Gastrocnemius medialis (tissue), 4 donors: ENCODE measurements around the gene ADGRL3. TPM values are rescaled to one million over a fixed set of nuclear protein-coding genes. Genes with fewer than 3 reads are reported as not detected.

ENCODE experiments used
- ATAC-seq, 2 donors: fragments of 150-250 bp; one replicate each; pipeline ENCODE4 v1.9.1; 2016
- DNase-seq, 2 donors: peaks; one replicate each; pipeline ENCODE4 v3.0.0-alpha.2; 2019
- H3K27ac ChIP-seq, 4 donors: fragments of 200-600 bp; sonication (generic); 1 replicate in 1 of 4; 2 replicates in 3 of 4; pipeline ENCODE4 v1.5.1; 2016 to 2018; ENCODE audit warnings: mild to moderate bottlenecking in 2 of 4, moderate library complexity in 1 of 4
- H3K27me3 ChIP-seq, 3 donors: fragments of 200-600 bp; sonication (generic) in 2 of 3; 1 replicate in 1 of 3; 2 replicates in 2 of 3; pipeline versions ENCODE4 v1.5.1 to v1.6.0; 2016 to 2019; ENCODE audit warnings: mild to moderate bottlenecking in 1 of 3, moderate library complexity in 1 of 3
- H3K36me3 ChIP-seq, 2 donors: fragments of 200-600 bp; sonication (generic) in 1 of 2; one replicate each; pipeline ENCODE4 v1.5.1; 2017 to 2018
- H3K4me1 ChIP-seq, 2 donors: fragments of 200-600 bp; sonication (generic) in 1 of 2; one replicate each; pipeline ENCODE4 v1.5.1; 2016 to 2017; ENCODE audit warnings: mild to moderate bottlenecking in 2 of 2
- H3K4me3 ChIP-seq, 4 donors: fragments of 200-600 bp; sonication (generic) in 3 of 4; 1 replicate in 1 of 4; 2 replicates in 3 of 4; pipeline ENCODE4 v1.5.1; 2016 to 2019; ENCODE audit warnings: mild to moderate bottlenecking in 2 of 4
- H3K9me3 ChIP-seq, 3 donors: fragments of 200-600 bp; sonication (generic) in 2 of 3; 1 replicate in 1 of 3; 2 replicates in 2 of 3; pipeline ENCODE4 v1.5.1; 2016 to 2019
- POLR2A ChIP-seq, 2 donors: fragments of 450-650 bp; IDR thresholded peaks; one replicate each; pipeline ENCODE4 v1.6.1; 2017; ENCODE audit warnings: antibody characterized with exemption in 2 of 2, mild to moderate bottlenecking in 2 of 2, moderate library complexity in 2 of 2
- in situ Hi-C, 4 donors: fragments of 200-750 bp; cut with MboI; loops; one replicate each; pipeline versions ENCODE4 v1.15.0 to v1.8.0; 2017; ENCODE audit warnings: low sequenced_read_pairs in 4 of 4
- intact Hi-C: fragments of 100-400 bp; cut with DNase I; formaldehyde crosslinking; loops from one replicate; pipeline ENCODE4 v1.15.1; 2023; ENCODE audit warnings: low total_unique reads
- total RNA-seq, 4 donors: library from RNA; depleted of rRNA; stranded (reverse); fragments of >200 nt; gene quantifications; one replicate each; pipeline versions ENCODE4 v1.1.0 to v1.2.3, GENCODE V29; 2016
- TF ChIP-seq, protein P1 (sequence below), 5 experiments: fragments of 450-650 bp in 3 of 5; fragments of 200-600 bp in 2 of 5; sonication (generic) in 2 of 5; IDR thresholded peaks in 4 of 5; conservative IDR thresholded peaks in 1 of 5; 1 replicate in 4 of 5; 2 replicates in 1 of 5; pipeline ENCODE4 v1.5.1; 2016 to 2019; ENCODE audit warnings: antibody characterized with exemption in 5 of 5, mild to moderate bottlenecking in 3 of 5, moderate library complexity in 3 of 5

The ADGRL3 gene
- total RNA-seq, 4 donors from 2014 or later: 0.69 to 2.2 (median 1.1) TPM

DNA sequence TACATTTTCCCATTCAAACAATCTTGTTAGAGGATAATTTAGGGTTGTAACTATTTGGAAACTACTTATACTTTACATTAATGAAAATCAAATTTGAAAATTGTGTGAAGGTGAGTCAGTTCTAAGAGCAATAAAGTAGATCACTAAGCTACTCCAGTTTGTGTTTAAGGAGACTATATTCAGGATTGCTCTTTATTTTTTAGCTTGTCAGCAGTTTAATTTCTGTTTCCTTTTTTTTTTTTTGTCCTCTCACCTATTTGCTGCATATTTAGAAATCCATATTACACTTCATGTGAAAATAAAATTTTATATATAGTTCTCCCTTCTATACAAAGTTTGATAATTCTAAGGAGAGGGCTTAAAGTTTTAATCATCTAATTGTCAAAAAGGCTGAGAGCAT is 691.8 kb downstream of the ADGRL3 start:
- Histone ChIP-seq H3K36me3 (no peaks in the 10 kb centered on the region), H3K9me3 (no peaks in the 10 kb centered on the region), H3K27me3 (no peaks in the 10 kb centered on the region), H3K4me3 (no peak overlapping the region), H3K4me1 (no peaks in the 10 kb centered on the region), H3K27ac (no peak overlapping the region)
- no peak for ATAC-seq
- intact Hi-C loops (no loop called here), in situ Hi-C loops (no loop called here)
- DNase-seq: no peak
- TF ChIP-seq, protein P1, sequence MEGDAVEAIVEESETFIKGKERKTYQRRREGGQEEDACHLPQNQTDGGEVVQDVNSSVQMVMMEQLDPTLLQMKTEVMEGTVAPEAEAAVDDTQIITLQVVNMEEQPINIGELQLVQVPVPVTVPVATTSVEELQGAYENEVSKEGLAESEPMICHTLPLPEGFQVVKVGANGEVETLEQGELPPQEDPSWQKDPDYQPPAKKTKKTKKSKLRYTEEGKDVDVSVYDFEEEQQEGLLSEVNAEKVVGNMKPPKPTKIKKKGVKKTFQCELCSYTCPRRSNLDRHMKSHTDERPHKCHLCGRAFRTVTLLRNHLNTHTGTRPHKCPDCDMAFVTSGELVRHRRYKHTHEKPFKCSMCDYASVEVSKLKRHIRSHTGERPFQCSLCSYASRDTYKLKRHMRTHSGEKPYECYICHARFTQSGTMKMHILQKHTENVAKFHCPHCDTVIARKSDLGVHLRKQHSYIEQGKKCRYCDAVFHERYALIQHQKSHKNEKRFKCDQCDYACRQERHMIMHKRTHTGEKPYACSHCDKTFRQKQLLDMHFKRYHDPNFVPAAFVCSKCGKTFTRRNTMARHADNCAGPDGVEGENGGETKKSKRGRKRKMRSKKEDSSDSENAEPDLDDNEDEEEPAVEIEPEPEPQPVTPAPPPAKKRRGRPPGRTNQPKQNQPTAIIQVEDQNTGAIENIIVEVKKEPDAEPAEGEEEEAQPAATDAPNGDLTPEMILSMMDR (IDR thresholded peaks at IDR 0.05 in 4 of 5, conservative IDR thresholded peaks at IDR 0.05 in 1 of 5): no peak
- no peak for TF ChIP-seq POLR2A (IDR thresholded peaks at IDR 0.05)

GRCh38 chr4:61896634-61897033 is 696.5 kb downstream of the ADGRL3 start:
- intact Hi-C loops: no loop called here
- no peaks in the 10 kb centered on the region for H3K9me3 ChIP-seq
- H3K4me1 ChIP-seq: no peaks in the 10 kb centered on the region

GRCh38 chr4:61909031-61909430 is 708.9 kb downstream of the ADGRL3 start:
- H3K4me3 ChIP-seq: no peak overlapping the region

More at GRCh38 chr4:61896634-61897033, 696.5 kb downstream of the ADGRL3 start:
- DNase-seq: no peak
- in situ Hi-C loops: no loop called here
- no peak for TF ChIP-seq POLR2A (IDR thresholded peaks at IDR 0.05)
- TF ChIP-seq, protein P1 (IDR thresholded peaks at IDR 0.05 in 4 of 5, conservative IDR thresholded peaks at IDR 0.05 in 1 of 5): no peak
- Histone ChIP-seq H3K27me3 (no peaks in the 10 kb centered on the region), H3K36me3 (no peaks in the 10 kb centered on the region), H3K27ac (no peak overlapping the region), H3K4me3 (no peak overlapping the region)
- ATAC-seq: no peak

GRCh38 chr4:61911313-61911756 is 711.2 kb downstream of the ADGRL3 start:
- no peak overlapping the region for H3K4me3 ChIP-seq
- H3K27me3 ChIP-seq: no peaks in the 10 kb centered on the region
- H3K27ac ChIP-seq: no peak overlapping the region
- ATAC-seq (no peak), DNase-seq (no peak)
- no peaks in the 10 kb centered on the region for H3K36me3 ChIP-seq
- intact Hi-C loops: no loop called here
- in situ Hi-C loops: no loop called here
- no peaks in the 10 kb centered on the region for H3K4me1 ChIP-seq
- TF ChIP-seq, protein P1 (IDR thresholded peaks at IDR 0.05 in 4 of 5, conservative IDR thresholded peaks at IDR 0.05 in 1 of 5): no peak
- no peak for TF ChIP-seq POLR2A (IDR thresholded peaks at IDR 0.05)
- no peaks in the 10 kb centered on the region for H3K9me3 ChIP-seq

More at GRCh38 chr4:61909031-61909430, 708.9 kb downstream of the ADGRL3 start:
- no peak for DNase-seq
- intact Hi-C loops: no loop called here
- TF ChIP-seq POLR2A (IDR thresholded peaks at IDR 0.05): no peak
- H3K4me1 ChIP-seq: no peaks in the 10 kb centered on the region
- H3K27ac ChIP-seq: no peak overlapping the region
- in situ Hi-C loops: no loop called here
- H3K36me3 ChIP-seq: no peaks in the 10 kb centered on the region
- no peaks in the 10 kb centered on the region for H3K9me3 ChIP-seq
- no peaks in the 10 kb centered on the region for H3K27me3 ChIP-seq
- ATAC-seq: no peak

DNA sequence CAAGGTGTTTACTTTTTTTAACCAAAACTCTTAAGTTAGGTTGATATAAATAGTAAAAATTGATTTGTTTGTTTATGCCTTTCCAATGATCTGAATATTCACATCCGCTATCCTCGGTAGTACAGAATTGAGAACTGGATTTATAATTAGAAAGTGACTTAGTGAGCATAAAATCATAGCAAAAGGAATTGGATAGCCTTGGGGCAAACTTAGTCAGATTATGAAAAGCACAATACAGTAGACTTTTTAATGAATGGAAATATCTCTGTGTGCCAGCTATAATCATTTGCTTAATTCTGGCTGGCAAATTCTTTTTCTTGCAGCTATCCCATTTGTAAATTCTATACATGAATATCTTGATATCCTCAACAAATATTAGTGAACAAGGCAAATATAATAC is 713.5 kb downstream of the ADGRL3 start:
- intact Hi-C loops (no loop called here), in situ Hi-C loops (no loop called here)
- no peaks in the 10 kb centered on the region for H3K9me3 ChIP-seq
- H3K27me3 ChIP-seq: no peaks in the 10 kb centered on the region
- DNase-seq: no peak
- no peak overlapping the region for H3K4me3 ChIP-seq
- TF ChIP-seq, protein P1 (IDR thresholded peaks at IDR 0.05 in 4 of 5, conservative IDR thresholded peaks at IDR 0.05 in 1 of 5): no peak
- no peaks in the 10 kb centered on the region for H3K36me3 ChIP-seq
- H3K27ac ChIP-seq: no peak overlapping the region
- no peaks in the 10 kb centered on the region for H3K4me1 ChIP-seq
- ATAC-seq: no peak
